A549 (cell line): Measurements from ENCODE around the gene GTPBP1. TPM values are rescaled to one million over a fixed set of nuclear protein-coding genes. Genes with fewer than 3 reads are reported as not detected.

Experiments used
- ATAC-seq, 2 experiments: fragments of 200-7000 bp in 1 of 2; fragments of >200 bp in 1 of 2; cut with Nextera tagmentation in 1 of 2; cut with Tn5 transposase in 1 of 2; 3 replicates each; pipeline versions ENCODE4 v1.8.0 to v1.9.1; 2018 to 2020; ENCODE audit warnings: mild to moderate bottlenecking in 1 of 2, moderate library complexity in 1 of 2
- CTCF ChIA-PET: fragments of 300-600 bp; sonication (Branson Sonifier 250); formaldehyde crosslinking; extraction: SDS; loops from one replicate; lab custom pipeline; 2021; ENCODE audit warnings: antibody characterized with exemption, inconsistent platforms; lab: Yijun Ruan, JAX
- POLR2A ChIA-PET: fragments of 350-600 bp; formaldehyde crosslinking; extraction: SDS; loops from one replicate; lab custom pipeline; 2021; ENCODE audit warnings: antibody characterized with exemption, inconsistent platforms; lab: Yijun Ruan, JAX
- DNase-seq, 2 experiments: peaks; one replicate each; pipeline versions ENCODE4 v3.0.0 to v3.0.0-alpha.2; 2011 to 2016; ENCODE audit warnings: low read depth in 1 of 2, low spot score in 1 of 2
- FAIRE-seq: peaks from 2 replicates; lab custom pipeline; 2011; peaks lifted over from hg19 to GRCh38; lab: Jason Lieb, UNC
- H3K27ac ChIP-seq, 2 experiments: fragments of >200 bp; sonication (Bioruptor Twin); formaldehyde crosslinking; 3 replicates each; pipeline ENCODE4 v1.5.1; 2016 to 2017
- H3K4me1 ChIP-seq: fragments of >200 bp; sonication (Bioruptor Twin); formaldehyde crosslinking; 3 replicates; pipeline ENCODE4 v1.6.1; 2016
- H3K4me2 ChIP-seq: fragments of >200 bp; sonication (Bioruptor Twin); formaldehyde crosslinking; 3 replicates; pipeline ENCODE4 v1.6.1; 2016
- H3K4me3 ChIP-seq: fragments of >200 bp; sonication (Bioruptor Twin); formaldehyde crosslinking; 3 replicates; pipeline ENCODE4 v1.5.1; 2016
- H3K9me3 ChIP-seq: fragments of >200 bp; sonication (Bioruptor Twin); formaldehyde crosslinking; 3 replicates; pipeline ENCODE4 v1.6.1; 2016
- CBX8 ChIP-seq: fragments of 200-600 bp; sonication (generic); IDR thresholded peaks from 2 replicates; pipeline ENCODE4 v1.6.1; 2016
- CHD2 ChIP-seq: fragments of 150-350 bp; IDR thresholded peaks from 2 replicates; pipeline ENCODE4 v1.6.1; 2014; ENCODE audit warnings: low read length; ENCODE audit not compliant: partially characterized antibody
- CHD4 ChIP-seq: fragments of 200-600 bp; sonication (generic); IDR thresholded peaks from 2 replicates; pipeline ENCODE4 v1.6.1; 2016; ENCODE audit warnings: antibody characterized with exemption, mild to moderate bottlenecking, borderline replicate concordance
- CTCF ChIP-seq: fragments of >200 bp; sonication (Bioruptor Twin); formaldehyde crosslinking; IDR thresholded peaks from 3 replicates; pipeline ENCODE4 v1.5.1; 2016
- EHF ChIP-seq: fragments of 250-450 bp; sonication (Bioruptor Pico); IDR thresholded peaks from 2 replicates; pipeline ENCODE4 v1.5.0; 2020; ENCODE audit warnings: mild to moderate bottlenecking
- EHMT2 ChIP-seq: fragments of 200-600 bp; sonication (generic); IDR thresholded peaks from 2 replicates; pipeline ENCODE4 v1.6.1; 2016; ENCODE audit warnings: antibody characterized with exemption, low read depth, mild to moderate bottlenecking, moderate library complexity
- ELK1 ChIP-seq: fragments of 150-350 bp; IDR thresholded peaks from 2 replicates; pipeline ENCODE4 v1.6.1; 2014; ENCODE audit warnings: low read depth, mild to moderate bottlenecking, low read length
- FOSL2 ChIP-seq, 2 experiments: fragments of 450-650 bp in 1 of 2; fragments of >200 bp in 1 of 2; sonication (Bioruptor Twin) in 1 of 2; formaldehyde crosslinking; IDR thresholded peaks; 2 replicates each; pipeline versions ENCODE4 v1.5.0 to v1.6.1; 2016 to 2020; ENCODE audit warnings: mild to moderate bottlenecking in 1 of 2, moderate library complexity in 1 of 2
- GATA3 ChIP-seq: IDR thresholded peaks from 2 replicates; pipeline ENCODE4 v1.6.1; 2012; ENCODE audit warnings: borderline replicate concordance
- HDAC2 ChIP-seq: fragments of 200-600 bp; sonication (generic); IDR thresholded peaks from 2 replicates; pipeline ENCODE4 v1.6.1; 2016
- HOXA7 ChIP-seq: fragments of 250-450 bp; sonication (Bioruptor Pico); IDR thresholded peaks from 2 replicates; pipeline ENCODE4 v1.5.0; 2020; ENCODE audit warnings: mild to moderate bottlenecking, moderate library complexity
- HOXB5 ChIP-seq: fragments of 250-450 bp; sonication (Bioruptor Pico); IDR thresholded peaks from 2 replicates; pipeline ENCODE4 v1.5.0; 2020; ENCODE audit warnings: mild to moderate bottlenecking, moderate library complexity
- JUN ChIP-seq, 2 experiments: fragments of >200 bp; sonication (Bioruptor Twin); formaldehyde crosslinking; IDR thresholded peaks; 2 replicates in 1 of 2; 3 replicates in 1 of 2; pipeline ENCODE4 v1.6.1; 2016 to 2017
- MAFK ChIP-seq: fragments of 450-650 bp; IDR thresholded peaks from 2 replicates; pipeline ENCODE4 v1.6.1; 2014; ENCODE audit not compliant: partially characterized antibody
- NR3C1 ChIP-seq: fragments of >200 bp; sonication (Bioruptor Twin); formaldehyde crosslinking; IDR thresholded peaks from 3 replicates; pipeline ENCODE4 v1.6.1; 2017
- POLR2AphosphoS2 ChIP-seq: conservative IDR thresholded peaks from 2 replicates; pipeline ENCODE4 v1.6.1; 2012; ENCODE audit warnings: low read length, improper control_type of control experiment, inconsistent platforms
- RARB ChIP-seq: fragments of 250-450 bp; sonication (Bioruptor Pico); IDR thresholded peaks from 2 replicates; pipeline ENCODE4 v1.8.0; 2021; ENCODE audit warnings: mild to moderate bottlenecking, moderate library complexity
- RCOR1 ChIP-seq: fragments of 150-350 bp; IDR thresholded peaks from 2 replicates; pipeline ENCODE4 v1.6.1; 2014; ENCODE audit warnings: antibody characterized with exemption, low read length, low read depth
- RNF2 ChIP-seq: fragments of 200-600 bp; sonication (generic); IDR thresholded peaks from 2 replicates; pipeline ENCODE4 v1.6.1; 2016; ENCODE audit warnings: low read depth, mild to moderate bottlenecking, antibody characterized with exemption, moderate library complexity, borderline replicate concordance
- TFCP2L1 ChIP-seq: fragments of 250-450 bp; sonication (Bioruptor Pico); IDR thresholded peaks from 2 replicates; pipeline ENCODE4 v1.5.0; 2021; ENCODE audit warnings: mild to moderate bottlenecking
- ZC3H11A ChIP-seq: fragments of 450-650 bp; IDR thresholded peaks from 2 replicates; pipeline ENCODE4 v1.6.1; 2014; ENCODE audit warnings: antibody characterized with exemption, mild to moderate bottlenecking
- WGBS: methylation state at CpG from one replicate; pipeline ENCODE4 v1.1.6; 2017; ENCODE audit errors: missing lambda C conversion rate; 5-methylcytosine and 5-hydroxymethylcytosine counted together
- polyA plus RNA-seq, 4 experiments: library from polyadenylated mRNA; depleted of rRNA in 3 of 4; stranded (reverse); fragments of >200 nt; fragmentation: RNase III in 1 of 4; extraction: RNeasy Plus Mini Kit Qiagen cat#74134 plus additional on column Dnase treatment in 1 of 4; gene quantifications; 2 replicates in 3 of 4; 3 replicates in 1 of 4; pipeline ENCODE4 v1.2.3, GENCODE V29; 2011 to 2017
- TF ChIP-seq, protein P1 (sequence below): IDR thresholded peaks from 2 replicates; pipeline ENCODE4 v1.6.1; 2012

GTPBP1 gene
- polyA plus RNA-seq, 2 of the 4 experiments (the other 2 are of a cell fraction) = 9.0 to 15.1 TPM

DNA sequence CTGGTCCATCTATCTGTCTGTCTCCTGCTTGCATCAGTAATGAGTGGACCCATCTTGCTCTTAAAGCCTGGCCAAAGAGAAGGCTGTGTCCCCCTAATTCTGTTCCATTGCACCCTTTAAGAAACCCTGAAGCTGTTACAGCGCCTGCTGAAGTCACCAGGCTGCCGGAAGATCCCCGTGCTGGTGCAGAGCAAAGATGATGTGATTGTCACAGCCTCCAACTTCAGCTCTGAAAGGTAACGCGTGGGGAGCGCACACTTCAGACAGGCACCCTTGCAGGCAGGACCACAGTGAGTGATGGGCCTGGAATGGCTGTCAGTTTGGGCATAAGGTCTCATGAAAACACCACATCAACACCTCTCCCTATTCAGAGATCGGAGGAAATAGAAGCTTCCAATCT, 18.4 kb downstream of the GTPBP1 start:
- Histone ChIP-seq H3K4me2 (no peak overlapping the region), H3K4me3 (no peak overlapping the region), H3K4me1 (peaks cover 2% of the 10 kb centered on the region; the same call in 2 of the 3 replicates), H3K27ac (no peak overlapping the region), H3K9me3 (no peaks in the 10 kb centered on the region)
- ChIA-PET POLR2A (no interaction called here), CTCF (interaction anchor here (0.6 to 7.4 kb wide), 12 partner anchors 9 to 672 kb away, joined by 3 to 69 read pairs (median 5); partner anchors contain the start of genes GTPBP1 and TOMM22)
- TF ChIP-seq JUN (IDR thresholded peaks at IDR 0.05) (no peak), HDAC2 (no peak), CHD2 (no peak), CHD4 (no peak), EHF (CRISPR knock-in tag) (no peak)
- FAIRE-seq (no peak), DNase-seq (no peak), ATAC-seq (no peak)
- WGBS = 93% methylated on average over 5 of the region's 7 CpGs

DNA sequence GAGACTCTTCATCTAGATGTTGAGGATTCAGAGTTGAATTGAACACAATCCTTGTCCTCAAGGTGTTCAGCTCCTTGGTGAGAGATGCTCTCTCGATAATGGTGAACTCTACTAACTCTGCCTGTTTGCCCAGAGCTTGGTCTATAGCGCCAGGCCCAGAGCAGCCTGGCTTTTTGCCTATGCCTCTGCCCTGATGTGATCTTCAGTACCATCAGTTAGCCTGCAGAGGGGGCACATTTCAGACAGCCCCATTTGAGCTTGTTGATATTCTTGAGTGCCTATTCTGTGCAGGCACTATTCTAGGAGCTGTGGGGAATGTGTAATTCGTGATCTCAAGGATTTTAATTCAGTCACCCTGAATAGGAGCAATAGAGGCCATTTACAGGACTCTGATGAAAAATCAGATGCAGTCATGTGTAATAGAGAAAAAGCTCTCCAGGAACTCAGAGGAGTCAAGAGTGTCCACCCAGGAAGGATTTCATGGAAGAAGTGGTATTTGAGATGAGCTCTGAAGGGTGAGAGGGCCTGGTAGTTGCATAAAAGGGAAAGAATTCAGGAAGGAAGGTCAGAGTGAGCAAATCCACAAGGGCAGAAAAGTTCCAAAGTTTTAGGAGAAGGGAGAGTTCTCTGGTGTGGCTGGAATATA, 19.3 kb downstream of the GTPBP1 start:
- FAIRE-seq (no peak), ATAC-seq (peak; percentile 81 to 90), DNase-seq (peak; percentile 49 to 57)
- ChIA-PET POLR2A (no interaction called here), CTCF (interaction anchor here (0.6 to 7.4 kb wide), 16 partner anchors 9 to 672 kb away, joined by 3 to 69 read pairs (median 5); partner anchors contain the start of genes GTPBP1 and TOMM22)
- Histone ChIP-seq H3K4me1 (no peaks in the 10 kb centered on the region), H3K4me3 (no peak overlapping the region), H3K27ac (no peak overlapping the region), H3K9me3 (no peaks in the 10 kb centered on the region), H3K4me2 (no peak overlapping the region)
- TF ChIP-seq, protein P1, sequence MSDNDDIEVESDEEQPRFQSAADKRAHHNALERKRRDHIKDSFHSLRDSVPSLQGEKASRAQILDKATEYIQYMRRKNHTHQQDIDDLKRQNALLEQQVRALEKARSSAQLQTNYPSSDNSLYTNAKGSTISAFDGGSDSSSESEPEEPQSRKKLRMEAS = no peak
- no peak for TF ChIP-seq NR3C1
- TF ChIP-seq RARB (CRISPR knock-in tag) = no peak
- TF ChIP-seq ELK1 = no peak
- no peak for TF ChIP-seq RNF2
- TF ChIP-seq CTCF = peak; percentile 34; the same call in 2 of the 3 replicates
- no peak for TF ChIP-seq RCOR1
- TF ChIP-seq CBX8 = no peak
- WGBS = 32% methylated on average over 3 of the region's 3 CpGs

- Histone ChIP-seq H3K27ac (no peak overlapping the region), H3K4me3 (no peak overlapping the region), H3K9me3 (no peaks in the 10 kb centered on the region), H3K4me2 (no peak overlapping the region), H3K4me1 (no peaks in the 10 kb centered on the region)
- DNase-seq (no peak), ATAC-seq (no peak), FAIRE-seq (no peak)
- CTCF ChIA-PET = interaction anchor here (1.2 to 7.4 kb wide), 6 partner anchors 9 to 41 kb away, joined by 5 to 69 read pairs (median 12); no protein-coding TSS in a partner anchor
- TF ChIP-seq HOXB5 (CRISPR knock-in tag) (no peak), FOSL2 (IDR thresholded peaks at IDR 0.05) (no peak), FOSL2 (CRISPR knock-in tag; IDR thresholded peaks at IDR 0.05) (no peak), MAFK (no peak), TFCP2L1 (no peak), ZC3H11A (no peak), POLR2AphosphoS2 (no peak), HOXA7 (no peak), GATA3 (no peak), EHMT2 (no peak)
- POLR2A ChIA-PET = no interaction called here
- WGBS = 98% methylated on average over 11 of the region's 18 CpGs
Measured at GRCh38 chr22:38725900-38726655, 20.3 kb downstream of the GTPBP1 start.
